Lung (tissue), 12 donors: ENCODE data around the gene GLOD5. TPM values are rescaled to one million over a fixed set of nuclear protein-coding genes. Genes with fewer than 3 reads are reported as not detected.
"Not testable (repeated sequence)": the region's sequence is repeated elsewhere in the genome, so short reads cannot be mapped to it uniquely, and the experiment has no call there.

ENCODE experiments used
- ATAC-seq: fragments of 200-7000 bp; cut with Tn5 transposase; one replicate; pipeline ENCODE4 v1.9.1; 2020; ENCODE audit warnings: moderate number of reproducible peaks; ENCODE audit not compliant: insufficient read depth, low FRiP score
- DNase-seq, 3 donors: peaks; one replicate each; pipeline ENCODE4 v3.0.0-alpha.2; 2013 to 2017
- H3K27ac ChIP-seq, 2 donors: one replicate each; pipeline ENCODE4 v1.5.1; 2013; ENCODE audit warnings: mild to moderate bottlenecking in 2 of 2, moderate library complexity in 2 of 2, control low read depth in 1 of 2, inconsistent platforms in 1 of 2, low read depth in 1 of 2, low read length in 1 of 2
- H3K27me3 ChIP-seq, 3 donors: one replicate each; pipeline ENCODE4 v1.5.1; 2013; ENCODE audit warnings: low read length in 2 of 3; ENCODE audit not compliant: control insufficient read depth in 3 of 3, insufficient read depth in 3 of 3
- H3K36me3 ChIP-seq, 4 donors: one replicate each; pipeline ENCODE4 v1.5.1; 2013; ENCODE audit warnings: low read length in 4 of 4, mild to moderate bottlenecking in 1 of 4, moderate library complexity in 1 of 4; ENCODE audit not compliant: control insufficient read depth in 4 of 4, insufficient read depth in 4 of 4
- H3K4me1 ChIP-seq, 5 donors: one replicate each; pipeline ENCODE4 v1.5.1; 2013; ENCODE audit warnings: low read length in 5 of 5, mild to moderate bottlenecking in 2 of 5, moderate library complexity in 1 of 5; ENCODE audit not compliant: control insufficient read depth in 5 of 5, insufficient read depth in 5 of 5
- H3K4me3 ChIP-seq: one replicate; pipeline ENCODE4 v1.5.1; 2013; ENCODE audit warnings: mild to moderate bottlenecking, control low read depth, moderate library complexity
- H3K9ac ChIP-seq, 2 donors: one replicate each; pipeline ENCODE4 v1.5.1; 2013; ENCODE audit warnings: low read length in 2 of 2, control low read depth in 1 of 2; ENCODE audit not compliant: insufficient read depth in 1 of 2
- H3K9me3 ChIP-seq, 4 donors: one replicate each; pipeline ENCODE4 v1.5.1; 2013; ENCODE audit warnings: low read length in 3 of 4, mild to moderate bottlenecking in 1 of 4, moderate library complexity in 1 of 4; ENCODE audit not compliant: control insufficient read depth in 4 of 4, insufficient read depth in 3 of 4
- WGBS, 2 donors: extraction: QIAGEN DNeasy Blood & Tissue Kit; methylation state at CpG; one replicate each; pipeline ENCODE4 v1.1.7; 2013; 5-methylcytosine and 5-hydroxymethylcytosine counted together
- polyA plus RNA-seq, 2 donors: library from polyadenylated mRNA; stranded (reverse); fragments of 200-250 nt; gene quantifications; one replicate each; pipeline ENCODE4 v1.2.1, GENCODE V29; 2013
- total RNA-seq, 2 donors: library from RNA; depleted of rRNA in 1 of 2; stranded (reverse); fragments of >200 nt in 1 of 2; gene quantifications; one replicate each; pipeline ENCODE4 v1.2.1, GENCODE V29; 2014 to 2021
- TF ChIP-seq, protein P1 (sequence below): IDR thresholded peaks from 2 replicates; pipeline ENCODE4 v1.5.1; 2012; ENCODE audit warnings: mild to moderate bottlenecking; ENCODE audit errors: control extremely low read depth, extremely low read depth
- donor health status: control.
- donor health status: control.
- donor health status: Bipolar disorder and iron deficiency.
- donor health status: healthy.
- donor health status: DM: yes; HTN: yes; CAD: no.

The GLOD5 gene
- total and polyA plus RNA-seq, 4 donors = 1.6 to 5.1 (median 1.8) TPM

DNA sequence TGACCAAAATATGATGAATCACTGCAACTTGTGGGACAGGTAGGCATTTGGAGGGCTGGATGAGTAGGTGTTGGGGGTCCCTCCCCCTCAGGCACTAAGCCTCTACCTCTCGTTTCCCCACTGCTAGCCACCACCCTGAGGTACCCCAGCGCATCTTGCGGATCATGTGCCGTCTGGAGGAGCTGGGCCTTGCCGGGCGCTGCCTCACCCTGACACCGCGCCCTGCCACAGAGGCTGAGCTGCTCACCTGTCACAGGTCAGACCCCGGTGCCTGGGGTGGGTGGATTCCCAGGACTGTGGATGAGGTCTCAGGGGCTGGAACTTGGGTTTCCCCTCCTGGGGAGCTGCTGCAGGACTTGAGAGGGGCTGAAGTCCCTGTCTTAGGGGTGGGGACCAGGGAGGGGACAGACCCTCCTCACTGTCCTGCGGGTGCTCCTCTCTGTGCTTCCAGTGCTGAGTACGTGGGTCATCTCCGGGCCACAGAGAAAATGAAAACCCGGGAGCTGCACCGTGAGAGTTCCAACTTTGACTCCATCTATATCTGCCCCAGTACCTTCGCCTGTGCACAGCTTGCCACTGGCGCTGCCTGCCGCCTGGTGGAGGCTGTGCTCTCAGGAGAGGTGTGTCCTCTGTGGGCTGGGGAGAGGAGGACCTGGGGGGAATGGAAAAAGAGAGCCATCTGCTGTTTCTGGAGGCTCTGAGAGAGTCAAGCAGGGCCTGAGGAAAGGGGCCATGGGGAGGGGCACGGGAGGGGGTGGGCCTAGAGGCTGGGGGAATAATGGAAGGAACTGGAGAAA is 54.7 kb downstream of the GLOD5 start:
- Histone ChIP-seq H3K27me3 (peaks cover 0 to 6% (median 0%) of the 10 kb centered on the region in 3 donors), H3K36me3 (peaks cover 3 to 23% (median 10%) of the 10 kb centered on the region in 4 donors), H3K27ac (no peak overlapping the region), H3K9ac (no peak overlapping the region), H3K4me3 (no peak overlapping the region), H3K4me1 (no peaks in the 10 kb centered on the region), H3K9me3 (no peaks in the 10 kb centered on the region)
- TF ChIP-seq, protein P1, sequence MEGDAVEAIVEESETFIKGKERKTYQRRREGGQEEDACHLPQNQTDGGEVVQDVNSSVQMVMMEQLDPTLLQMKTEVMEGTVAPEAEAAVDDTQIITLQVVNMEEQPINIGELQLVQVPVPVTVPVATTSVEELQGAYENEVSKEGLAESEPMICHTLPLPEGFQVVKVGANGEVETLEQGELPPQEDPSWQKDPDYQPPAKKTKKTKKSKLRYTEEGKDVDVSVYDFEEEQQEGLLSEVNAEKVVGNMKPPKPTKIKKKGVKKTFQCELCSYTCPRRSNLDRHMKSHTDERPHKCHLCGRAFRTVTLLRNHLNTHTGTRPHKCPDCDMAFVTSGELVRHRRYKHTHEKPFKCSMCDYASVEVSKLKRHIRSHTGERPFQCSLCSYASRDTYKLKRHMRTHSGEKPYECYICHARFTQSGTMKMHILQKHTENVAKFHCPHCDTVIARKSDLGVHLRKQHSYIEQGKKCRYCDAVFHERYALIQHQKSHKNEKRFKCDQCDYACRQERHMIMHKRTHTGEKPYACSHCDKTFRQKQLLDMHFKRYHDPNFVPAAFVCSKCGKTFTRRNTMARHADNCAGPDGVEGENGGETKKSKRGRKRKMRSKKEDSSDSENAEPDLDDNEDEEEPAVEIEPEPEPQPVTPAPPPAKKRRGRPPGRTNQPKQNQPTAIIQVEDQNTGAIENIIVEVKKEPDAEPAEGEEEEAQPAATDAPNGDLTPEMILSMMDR = no peak
- DNase-seq (no peak), ATAC-seq (no peak)
- 90 to 99% methylated on average over 16 to 18 of the region's 18 CpGs for WGBS, 2 donors

DNA sequence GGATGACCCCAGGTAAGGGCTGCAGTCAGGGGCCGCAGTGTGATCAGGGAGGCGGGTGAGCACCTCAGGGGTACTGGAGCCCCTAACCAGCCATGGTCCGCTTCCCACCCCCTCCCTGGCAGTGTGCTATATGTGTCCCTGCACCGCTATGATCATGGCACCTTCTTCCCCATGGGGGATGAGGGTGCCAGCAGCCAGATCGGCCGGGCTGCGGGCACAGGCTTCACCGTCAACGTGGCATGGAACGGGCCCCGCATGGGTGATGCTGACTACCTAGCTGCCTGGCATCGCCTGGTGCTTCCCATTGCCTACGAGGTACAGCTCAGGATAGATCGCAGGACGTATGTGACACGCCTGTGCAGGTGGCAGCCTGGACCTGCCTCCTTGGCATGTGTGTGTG is 56.6 kb downstream of the GLOD5 start:
- ATAC-seq (no peak), DNase-seq (no peak)
- Histone ChIP-seq H3K9me3 (no peaks in the 10 kb centered on the region), H3K27me3 (peaks cover 0 to 6% (median 0%) of the 10 kb centered on the region in 3 donors), H3K4me1 (no peaks in the 10 kb centered on the region), H3K36me3 (peaks cover 3 to 28% (median 9%) of the 10 kb centered on the region in 4 donors), H3K27ac (no peak overlapping the region), H3K4me3 (no peak overlapping the region), H3K9ac (no peak overlapping the region)
- TF ChIP-seq, protein P1 = no peak
- 92 to 98% methylated on average over 11 to 16 of the region's 16 CpGs for WGBS, 2 donors

DNA sequence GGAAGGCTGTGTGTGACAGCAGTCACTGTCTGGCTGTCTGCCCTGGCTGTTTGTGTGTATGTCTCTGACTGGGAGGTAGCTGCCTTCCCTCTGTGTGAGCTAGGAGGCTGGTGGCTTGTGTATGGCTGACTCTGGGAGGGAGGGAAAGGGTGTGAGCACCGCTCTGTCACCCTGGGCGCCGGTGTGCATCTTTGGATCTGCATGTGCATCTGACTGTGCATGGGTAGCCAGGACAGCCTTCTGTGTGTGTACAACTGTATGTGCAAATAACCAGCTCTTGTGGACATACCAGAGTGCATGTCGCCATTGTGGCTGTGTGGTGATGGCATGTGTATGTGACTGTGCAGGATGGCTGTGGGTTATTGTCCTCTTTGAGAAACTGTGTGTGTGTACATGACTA is 57.3 kb downstream of the GLOD5 start:
- no peaks in the 10 kb centered on the region for H3K4me1 ChIP-seq
- no peak overlapping the region for H3K4me3 ChIP-seq
- H3K27me3 ChIP-seq = peaks cover 0 to under 1% (median 0%) of the 10 kb centered on the region in 3 donors
- ATAC-seq (no peak), DNase-seq (no peak)
- H3K9ac ChIP-seq = no peak overlapping the region
- TF ChIP-seq, protein P1 = no peak
- WGBS, 2 donors = 91 to 95% methylated on average over 4 of the region's 4 CpGs
- peaks cover 3 to 29% (median 9%) of the 10 kb centered on the region in 4 donors for H3K36me3 ChIP-seq
- H3K27ac ChIP-seq = no peak overlapping the region
- H3K9me3 ChIP-seq = no peaks in the 10 kb centered on the region

DNA sequence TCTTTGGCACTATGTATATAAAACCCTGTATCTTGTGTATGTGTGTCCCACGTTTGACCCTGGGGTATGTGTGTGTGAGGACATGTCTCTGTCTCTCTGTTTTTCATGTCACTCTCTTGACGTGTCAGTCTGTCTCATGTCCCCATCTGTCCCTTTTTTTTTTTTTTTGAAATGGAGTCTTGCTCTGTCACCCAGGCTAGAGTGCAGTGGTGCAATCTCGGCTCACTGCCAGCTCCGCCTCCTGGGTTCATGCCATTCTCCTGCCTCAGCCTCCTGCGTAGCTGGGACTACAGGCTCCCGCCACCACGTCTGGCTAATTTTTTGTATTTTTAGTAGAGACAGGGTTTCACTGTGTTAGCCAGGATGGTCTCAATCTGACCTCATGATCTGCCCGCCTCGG is 57.8 kb downstream of the GLOD5 start:
- H3K27me3 ChIP-seq, DNase-seq, H3K4me1 ChIP-seq, H3K9me3 ChIP-seq, H3K27ac ChIP-seq, H3K9ac ChIP-seq, H3K4me3 ChIP-seq, ATAC-seq: not testable (repeated sequence)
- peaks cover 3 to 28% (median 9%) of the 10 kb centered on the region in 4 donors for H3K36me3 ChIP-seq
- WGBS, 2 donors = 77 to 85% methylated on average over 8 to 9 of the region's 9 CpGs
